Activated naive CD8-positive, alpha-beta T cell treated with anti-CD3 and anti-CD28 coated beads, Interleukin-2, amount 10 ng/mL, durations not matched to agents 7 days and 5 days (primary cell): Measurements from ENCODE around the gene RNLS. TPM values are rescaled to one million over a fixed set of nuclear protein-coding genes. Genes with fewer than 3 reads are reported as not detected.

ENCODE experiments used
- ATAC-seq: fragments of 150-1000 bp; cut with Tn5 transposase; one replicate; pipeline ENCODE4 v1.10.0; 2021; ENCODE audit warnings: low read depth, moderate library complexity
- POLR2A ChIA-PET: fragments of 350-600 bp; sonication (Branson Sonifier 250); formaldehyde crosslinking; loops from one replicate; lab custom pipeline; 2021; ENCODE audit warnings: antibody characterized with exemption; lab: Charles Lee
- DNase-seq: peaks from one replicate; pipeline ENCODE4 v3.0.0; 2021
- H3K27ac Mint-ChIP-seq: one replicate; pipeline ENCODE4 v1.8.0; 2022; ENCODE audit warnings: mild to moderate bottlenecking, mixed read lengths
- H3K27me3 Mint-ChIP-seq: one replicate; pipeline ENCODE4 v1.8.0; 2022; ENCODE audit warnings: mild to moderate bottlenecking, moderate library complexity, mixed read lengths
- H3K36me3 Mint-ChIP-seq: one replicate; pipeline ENCODE4 v1.8.0; 2021; ENCODE audit warnings: mild to moderate bottlenecking, mixed read lengths
- H3K4me1 Mint-ChIP-seq: one replicate; pipeline ENCODE4 v1.8.0; 2021; ENCODE audit warnings: mixed read lengths
- H3K4me3 Mint-ChIP-seq: one replicate; pipeline ENCODE4 v1.8.0; 2022; ENCODE audit warnings: mild to moderate bottlenecking, moderate library complexity, mixed read lengths
- H3K9me3 Mint-ChIP-seq: one replicate; pipeline ENCODE4 v1.8.0; 2021; ENCODE audit warnings: mixed read lengths
- total RNA-seq, 2 experiments: library from RNA; stranded (reverse); gene quantifications; one replicate each; pipeline ENCODE4 v1.2.3, GENCODE V29; 2021

RNLS gene
- total RNA-seq, 2 experiments from 2014 or later: 3.5 to 5.2 TPM

DNA sequence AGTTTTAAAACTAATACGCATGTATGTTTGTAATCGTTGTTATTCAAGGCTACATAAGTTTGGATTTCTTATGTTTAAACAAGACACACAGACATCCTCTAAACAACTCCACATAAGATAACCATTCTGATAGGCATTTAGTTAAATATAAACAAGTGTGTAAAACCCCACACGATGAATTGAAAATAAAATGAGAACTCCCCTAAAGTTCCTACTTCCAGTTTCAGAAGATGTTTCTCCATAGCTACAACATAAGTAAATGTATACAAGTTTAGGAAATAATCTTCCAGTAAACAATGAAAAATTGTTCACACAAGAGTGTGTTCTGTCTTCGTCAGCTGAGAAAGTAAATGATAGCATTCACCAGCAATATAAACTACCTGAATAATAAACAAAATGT, 246.8 kb downstream of the RNLS start:
- Mint-ChIP-seq H3K36me3 (peaks cover 6% of the 10 kb centered on the region), H3K27me3 (no peaks in the 10 kb centered on the region), H3K4me3 (no peak overlapping the region), H3K9me3 (no peaks in the 10 kb centered on the region), H3K27ac (no peak overlapping the region), H3K4me1 (peaks cover 10% of the 10 kb centered on the region)
- ATAC-seq (no peak), DNase-seq (no peak)
- POLR2A ChIA-PET: no interaction called here

- DNase-seq (no peak), ATAC-seq (no peak)
- H3K9me3 Mint-ChIP-seq: no peaks in the 10 kb centered on the region
- H3K27me3 Mint-ChIP-seq: no peaks in the 10 kb centered on the region
- peaks cover 7% of the 10 kb centered on the region for H3K36me3 Mint-ChIP-seq
- H3K27ac Mint-ChIP-seq: no peak overlapping the region
- H3K4me3 Mint-ChIP-seq: no peak overlapping the region
- H3K4me1 Mint-ChIP-seq: peaks cover 11% of the 10 kb centered on the region
- POLR2A ChIA-PET: no interaction called here
Observed at GRCh38 chr10:88333248-88333630, 249.9 kb downstream of the RNLS start.

DNA sequence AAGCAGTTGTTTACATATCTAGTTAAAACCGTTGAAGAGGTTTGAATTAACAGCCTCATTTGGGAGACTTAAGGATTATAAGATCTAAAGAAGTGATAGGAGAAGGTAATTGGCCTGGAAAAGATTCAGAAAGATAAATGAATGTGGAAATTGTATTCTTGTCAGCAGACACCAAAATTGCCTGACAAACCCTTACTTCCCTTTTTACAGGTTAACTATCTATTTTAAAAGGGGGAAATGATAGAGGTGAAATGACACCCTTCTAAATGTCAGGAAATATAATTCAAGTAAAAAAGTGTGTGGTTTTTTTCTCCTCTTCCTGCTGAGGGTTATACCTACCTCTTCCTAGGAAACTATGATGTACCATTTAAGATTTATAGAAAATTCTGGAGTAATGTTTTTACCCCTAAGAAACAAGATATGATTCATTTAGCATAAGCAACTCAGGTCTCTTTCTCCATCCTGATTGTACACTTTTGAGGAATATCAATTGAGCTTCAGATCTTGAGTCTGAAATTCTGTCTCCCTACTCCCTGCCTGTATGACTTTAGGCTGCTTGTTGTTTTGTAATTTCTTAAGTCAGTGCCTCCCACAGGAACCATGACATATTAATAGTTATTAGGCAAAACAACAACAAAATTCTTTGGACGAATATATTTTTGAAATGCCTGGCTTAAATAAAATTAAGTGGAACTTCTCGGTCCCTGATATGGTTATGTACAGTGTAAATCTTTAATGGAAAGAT, 250.4 kb downstream of the RNLS start:
- POLR2A ChIA-PET: no interaction called here
- DNase-seq (no peak), ATAC-seq (no peak)
- Mint-ChIP-seq H3K9me3 (no peaks in the 10 kb centered on the region), H3K36me3 (peaks cover 7% of the 10 kb centered on the region), H3K4me1 (peaks cover 11% of the 10 kb centered on the region), H3K27ac (peak overlapping the region; percentile 9), H3K27me3 (no peaks in the 10 kb centered on the region), H3K4me3 (no peak overlapping the region)

DNA sequence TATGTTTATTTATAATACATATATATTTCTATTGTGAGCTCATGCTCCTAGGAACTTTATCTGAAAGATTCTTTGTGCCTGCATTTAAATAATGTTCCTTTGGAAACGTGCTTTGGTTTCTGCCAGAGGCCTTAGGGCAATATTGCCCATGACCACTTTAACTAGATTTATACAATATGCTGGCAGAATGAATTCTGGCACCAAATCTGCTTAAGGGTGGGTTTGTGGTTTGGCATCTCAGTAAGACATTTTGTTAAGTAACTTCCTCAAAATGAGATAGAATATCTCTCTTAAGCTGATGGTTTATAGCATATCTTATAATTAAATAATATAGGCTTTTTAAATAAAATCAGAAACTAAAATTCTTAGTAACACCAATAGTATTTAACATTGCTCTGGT, 252.9 kb downstream of the RNLS start:
- Mint-ChIP-seq H3K27me3 (no peaks in the 10 kb centered on the region), H3K9me3 (peaks cover 9% of the 10 kb centered on the region), H3K4me3 (no peak overlapping the region), H3K36me3 (peaks cover 17% of the 10 kb centered on the region), H3K27ac (no peak overlapping the region), H3K4me1 (peaks cover 11% of the 10 kb centered on the region)
- POLR2A ChIA-PET: no interaction called here
- DNase-seq: no peak
- no peak for ATAC-seq

DNA sequence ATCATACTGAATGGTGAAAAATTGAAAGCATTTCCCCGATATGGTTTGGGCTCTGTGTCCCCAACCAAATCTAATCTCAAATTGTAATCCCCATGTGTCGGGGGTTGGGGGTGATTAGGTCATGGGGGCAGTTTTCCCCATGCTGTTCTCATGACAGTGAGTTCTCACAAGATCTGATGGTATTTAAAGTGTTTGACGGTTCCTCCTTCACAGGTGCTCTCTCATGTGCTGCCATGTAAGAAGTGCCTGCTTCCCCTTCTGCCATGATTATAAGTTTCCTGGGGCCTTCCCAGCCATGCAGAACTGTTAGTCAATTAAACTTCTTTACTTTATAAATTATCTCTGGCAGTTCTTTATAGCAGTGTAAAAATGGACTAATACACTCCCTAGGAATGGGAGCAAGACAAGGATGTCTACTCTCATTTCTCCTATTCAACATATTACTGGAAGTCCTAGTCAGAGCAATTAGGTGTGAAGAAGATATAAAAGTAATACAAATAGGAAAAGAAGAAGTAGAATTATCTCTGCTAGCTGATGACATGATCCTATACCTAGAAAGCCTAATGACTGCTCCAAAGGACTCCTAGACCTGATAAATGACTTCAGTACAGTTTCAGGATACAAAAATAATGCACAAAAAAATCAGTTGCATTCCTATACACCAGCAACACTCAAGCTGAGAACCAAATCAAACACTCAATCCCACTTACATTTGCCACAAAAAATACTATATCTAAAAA, 260.6 kb downstream of the RNLS start:
- ATAC-seq: no peak
- no peak overlapping the region for H3K27ac Mint-ChIP-seq
- no peak for DNase-seq
- POLR2A ChIA-PET: no interaction called here
- H3K27me3 Mint-ChIP-seq: no peaks in the 10 kb centered on the region
- H3K9me3 Mint-ChIP-seq: peaks cover 32% of the 10 kb centered on the region
- no peak overlapping the region for H3K4me3 Mint-ChIP-seq
- H3K36me3 Mint-ChIP-seq: peaks cover 41% of the 10 kb centered on the region
- no peaks in the 10 kb centered on the region for H3K4me1 Mint-ChIP-seq

GRCh38 chr10:88319960-88320517, 263.1 kb downstream of the RNLS start:
- Mint-ChIP-seq H3K27ac (no peak overlapping the region), H3K9me3 (peaks cover 24% of the 10 kb centered on the region), H3K4me3 (no peak overlapping the region), H3K36me3 (peaks cover 32% of the 10 kb centered on the region), H3K27me3 (no peaks in the 10 kb centered on the region), H3K4me1 (no peaks in the 10 kb centered on the region)
- POLR2A ChIA-PET: no interaction called here
- DNase-seq: no peak
- ATAC-seq: no peak

DNA sequence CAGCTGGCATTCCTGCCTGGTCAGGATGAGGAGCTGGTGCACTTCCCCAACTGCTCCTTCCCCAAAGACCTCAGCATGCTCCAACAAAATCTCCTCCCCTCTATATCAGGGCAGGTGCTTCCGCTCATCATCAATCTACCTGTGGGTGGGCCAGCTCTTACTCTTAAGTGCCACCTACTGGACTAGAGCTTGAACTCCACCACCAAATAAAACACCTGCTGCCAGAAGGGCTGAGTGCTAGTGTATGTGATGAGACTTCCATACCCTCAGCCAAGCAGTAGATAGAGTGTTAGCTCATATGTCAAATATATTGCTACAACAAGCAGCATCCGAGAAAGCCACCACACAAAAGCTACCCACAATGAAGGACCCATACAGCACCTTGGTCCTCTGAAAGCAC, 264.3 kb downstream of the RNLS start:
- DNase-seq: no peak
- no peak for ATAC-seq
- peaks cover 22% of the 10 kb centered on the region for H3K9me3 Mint-ChIP-seq

GRCh38 chr10:88317099-88317498, 266.0 kb downstream of the RNLS start:
- ATAC-seq (no peak), DNase-seq (no peak)
- Mint-ChIP-seq H3K36me3 (peaks cover 31% of the 10 kb centered on the region), H3K4me1 (no peaks in the 10 kb centered on the region), H3K9me3 (peaks cover 22% of the 10 kb centered on the region), H3K27me3 (no peaks in the 10 kb centered on the region), H3K27ac (no peak overlapping the region), H3K4me3 (no peak overlapping the region)
- POLR2A ChIA-PET: no interaction called here

More for the DNA sequence above, 264.3 kb downstream of the RNLS start:
- POLR2A ChIA-PET: no interaction called here
- Mint-ChIP-seq H3K4me3 (no peak overlapping the region), H3K4me1 (no peaks in the 10 kb centered on the region), H3K27me3 (no peaks in the 10 kb centered on the region), H3K27ac (no peak overlapping the region), H3K36me3 (peaks cover 30% of the 10 kb centered on the region)

- DNase-seq (no peak), ATAC-seq (no peak)
- Mint-ChIP-seq H3K4me3 (no peak overlapping the region), H3K27ac (no peak overlapping the region), H3K9me3 (peaks cover 18% of the 10 kb centered on the region), H3K27me3 (no peaks in the 10 kb centered on the region), H3K36me3 (peaks cover 26% of the 10 kb centered on the region), H3K4me1 (no peaks in the 10 kb centered on the region)
- POLR2A ChIA-PET: no interaction called here
Observed at GRCh38 chr10:88316292-88316861, 266.7 kb downstream of the RNLS start.

DNA sequence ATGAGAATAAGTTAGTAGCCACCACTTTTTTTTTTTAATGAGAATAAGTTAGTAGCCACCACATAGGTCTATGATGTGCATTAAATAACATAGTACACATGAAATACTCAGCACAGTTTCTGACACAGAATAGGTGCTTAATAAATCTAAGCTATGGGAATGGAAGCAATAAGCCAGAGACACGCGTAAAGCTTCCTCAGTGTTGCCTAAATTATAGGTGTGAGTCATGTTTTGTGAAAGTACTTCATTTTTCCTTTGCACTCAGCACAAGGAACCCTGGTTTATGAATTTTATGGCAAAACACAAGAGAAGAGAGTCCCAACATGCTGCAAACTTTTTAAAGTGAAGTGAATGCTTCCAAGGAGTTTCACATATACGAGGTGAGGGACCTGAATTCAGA, 267.4 kb downstream of the RNLS start:
- peaks cover 21% of the 10 kb centered on the region for H3K36me3 Mint-ChIP-seq
- no peak overlapping the region for H3K4me3 Mint-ChIP-seq
- POLR2A ChIA-PET: no interaction called here
- peaks cover 12% of the 10 kb centered on the region for H3K9me3 Mint-ChIP-seq
- no peaks in the 10 kb centered on the region for H3K27me3 Mint-ChIP-seq
- H3K27ac Mint-ChIP-seq: no peak overlapping the region
- DNase-seq (no peak), ATAC-seq (no peak)
- no peaks in the 10 kb centered on the region for H3K4me1 Mint-ChIP-seq

GRCh38 chr10:88314362-88314761, 268.8 kb downstream of the RNLS start:
- DNase-seq (no peak), ATAC-seq (no peak)
- Mint-ChIP-seq H3K36me3 (peaks cover 9% of the 10 kb centered on the region), H3K4me1 (no peaks in the 10 kb centered on the region), H3K27ac (no peak overlapping the region), H3K27me3 (no peaks in the 10 kb centered on the region), H3K4me3 (no peak overlapping the region), H3K9me3 (peaks cover 4% of the 10 kb centered on the region)
- POLR2A ChIA-PET: no interaction called here

- H3K36me3 Mint-ChIP-seq: peaks cover 5% of the 10 kb centered on the region
- no peaks in the 10 kb centered on the region for H3K4me1 Mint-ChIP-seq
- POLR2A ChIA-PET: no interaction called here
- H3K27ac Mint-ChIP-seq: no peak overlapping the region
- DNase-seq (no peak), ATAC-seq (no peak)
- peaks cover 2% of the 10 kb centered on the region for H3K9me3 Mint-ChIP-seq
- no peaks in the 10 kb centered on the region for H3K27me3 Mint-ChIP-seq
- no peak overlapping the region for H3K4me3 Mint-ChIP-seq
Observed at GRCh38 chr10:88313878-88314277, 269.2 kb downstream of the RNLS start.

DNA sequence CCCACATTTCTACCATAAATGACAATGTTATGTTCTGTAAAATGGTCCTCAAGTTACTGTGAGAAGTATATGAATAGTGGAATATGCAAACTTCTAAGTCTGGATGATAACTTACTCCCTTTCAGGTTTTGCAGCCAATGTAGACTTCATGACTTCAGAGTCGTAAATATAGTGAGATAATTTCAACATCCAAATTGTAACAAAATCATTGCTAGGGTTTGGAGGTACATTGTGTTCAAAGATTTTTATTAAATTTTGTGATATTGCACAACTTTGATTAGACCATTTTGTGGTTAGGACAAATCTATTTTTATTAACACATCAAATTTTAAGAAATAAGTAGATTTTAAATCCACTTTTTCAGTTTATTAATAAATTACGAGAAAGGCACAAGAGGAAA, 270.3 kb downstream of the RNLS start:
- POLR2A ChIA-PET: no interaction called here
- DNase-seq (no peak), ATAC-seq (no peak)
- Mint-ChIP-seq H3K9me3 (peaks cover 2% of the 10 kb centered on the region), H3K27me3 (no peaks in the 10 kb centered on the region), H3K27ac (no peak overlapping the region), H3K36me3 (peaks cover 1% of the 10 kb centered on the region), H3K4me3 (no peak overlapping the region), H3K4me1 (no peaks in the 10 kb centered on the region)
